AG04450 (cell line): ENCODE data around the gene TSR3. TPM values are rescaled to one million over a fixed set of nuclear protein-coding genes. Genes with fewer than 3 reads are reported as not detected.

Experiments
- CTCF ChIA-PET: fragments of 300-600, 350-600 bp; formaldehyde crosslinking; extraction: SDS; loops from one replicate; lab custom pipeline; 2022; ENCODE audit warnings: antibody characterized with exemption, inconsistent platforms; lab: Charles Lee
- POLR2A ChIA-PET: fragments of 350-600 bp; formaldehyde crosslinking; extraction: SDS; loops from one replicate; lab custom pipeline; 2021; ENCODE audit warnings: antibody characterized with exemption, inconsistent platforms; lab: Yijun Ruan, JAX
- DNase-seq: peaks from one replicate; pipeline ENCODE4 v3.0.0-alpha.2; 2011; ENCODE audit warnings: low read depth, low spot score
- H3K27ac ChIP-seq: one replicate; pipeline ENCODE4 v1.5.1; 2012; ENCODE audit warnings: low read depth, low read length, control low read depth
- H3K27me3 ChIP-seq: one replicate; pipeline ENCODE4 v1.6.0; 2012; ENCODE audit warnings: low read length; ENCODE audit not compliant: control insufficient read depth, insufficient read depth
- H3K4me3 ChIP-seq: 2 replicates; pipeline ENCODE4 v1.5.1; 2011; ENCODE audit warnings: mild to moderate bottlenecking, low read depth, low read length, control low read depth
- H3K9me3 ChIP-seq: 2 replicates; pipeline ENCODE4 v1.5.1; 2012; ENCODE audit warnings: low read length; ENCODE audit not compliant: control insufficient read depth, insufficient read depth
- polyA plus RNA-seq: library from polyadenylated mRNA; depleted of rRNA; stranded (reverse); fragments of >200 nt; gene quantifications from 2 replicates; pipeline ENCODE4 v1.2.3, GENCODE V29; 2011
- TF ChIP-seq, protein P1 (sequence below): IDR thresholded peaks from 2 replicates; pipeline ENCODE4 v1.5.1; 2011; ENCODE audit warnings: low read depth, low read length, control low read depth, inconsistent platforms

Gene TSR3
- polyA plus RNA-seq, 1 experiment, result 34.4 TPM

DNA sequence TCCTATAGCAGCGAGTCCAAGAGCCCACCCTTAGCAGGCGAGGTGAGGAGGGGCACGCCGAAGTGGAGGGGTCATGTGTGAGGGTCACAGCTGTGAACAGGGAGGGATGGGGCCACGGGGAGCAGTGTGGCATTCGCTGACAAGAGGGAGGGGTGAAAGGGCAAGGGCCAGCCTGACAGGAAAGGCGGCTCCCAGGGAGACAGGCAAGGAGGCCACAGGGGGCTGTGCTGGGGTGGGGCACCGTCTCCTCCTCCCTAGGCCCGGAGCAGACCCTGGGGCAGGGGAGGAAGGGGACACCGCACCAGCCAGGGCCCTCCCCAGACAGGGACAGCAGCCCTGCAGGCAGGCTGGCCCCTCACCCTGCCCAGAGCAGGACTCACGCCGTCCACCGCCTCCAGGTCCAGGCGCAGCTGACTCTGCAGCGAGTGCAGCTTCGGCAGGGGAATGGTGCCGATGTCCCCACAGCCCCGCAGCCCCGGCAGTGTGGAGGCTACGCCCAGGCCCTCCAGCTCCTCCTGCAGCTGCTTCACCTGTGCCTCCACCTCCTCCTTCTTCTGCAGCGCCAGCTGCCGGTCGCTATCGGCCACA is 15.1 kb upstream of the TSR3 start:
- TF ChIP-seq, protein P1, sequence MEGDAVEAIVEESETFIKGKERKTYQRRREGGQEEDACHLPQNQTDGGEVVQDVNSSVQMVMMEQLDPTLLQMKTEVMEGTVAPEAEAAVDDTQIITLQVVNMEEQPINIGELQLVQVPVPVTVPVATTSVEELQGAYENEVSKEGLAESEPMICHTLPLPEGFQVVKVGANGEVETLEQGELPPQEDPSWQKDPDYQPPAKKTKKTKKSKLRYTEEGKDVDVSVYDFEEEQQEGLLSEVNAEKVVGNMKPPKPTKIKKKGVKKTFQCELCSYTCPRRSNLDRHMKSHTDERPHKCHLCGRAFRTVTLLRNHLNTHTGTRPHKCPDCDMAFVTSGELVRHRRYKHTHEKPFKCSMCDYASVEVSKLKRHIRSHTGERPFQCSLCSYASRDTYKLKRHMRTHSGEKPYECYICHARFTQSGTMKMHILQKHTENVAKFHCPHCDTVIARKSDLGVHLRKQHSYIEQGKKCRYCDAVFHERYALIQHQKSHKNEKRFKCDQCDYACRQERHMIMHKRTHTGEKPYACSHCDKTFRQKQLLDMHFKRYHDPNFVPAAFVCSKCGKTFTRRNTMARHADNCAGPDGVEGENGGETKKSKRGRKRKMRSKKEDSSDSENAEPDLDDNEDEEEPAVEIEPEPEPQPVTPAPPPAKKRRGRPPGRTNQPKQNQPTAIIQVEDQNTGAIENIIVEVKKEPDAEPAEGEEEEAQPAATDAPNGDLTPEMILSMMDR, result no peak
- Histone ChIP-seq H3K27ac (no peak overlapping the region), H3K9me3 (peaks cover 3% of the 10 kb centered on the region; the same call in 1 of the 2 replicates), H3K4me3 (no peak overlapping the region), H3K27me3 (no peaks in the 10 kb centered on the region)
- POLR2A ChIA-PET, result no interaction called here
- DNase-seq, result no peak
- CTCF ChIA-PET, result no interaction called here

DNA sequence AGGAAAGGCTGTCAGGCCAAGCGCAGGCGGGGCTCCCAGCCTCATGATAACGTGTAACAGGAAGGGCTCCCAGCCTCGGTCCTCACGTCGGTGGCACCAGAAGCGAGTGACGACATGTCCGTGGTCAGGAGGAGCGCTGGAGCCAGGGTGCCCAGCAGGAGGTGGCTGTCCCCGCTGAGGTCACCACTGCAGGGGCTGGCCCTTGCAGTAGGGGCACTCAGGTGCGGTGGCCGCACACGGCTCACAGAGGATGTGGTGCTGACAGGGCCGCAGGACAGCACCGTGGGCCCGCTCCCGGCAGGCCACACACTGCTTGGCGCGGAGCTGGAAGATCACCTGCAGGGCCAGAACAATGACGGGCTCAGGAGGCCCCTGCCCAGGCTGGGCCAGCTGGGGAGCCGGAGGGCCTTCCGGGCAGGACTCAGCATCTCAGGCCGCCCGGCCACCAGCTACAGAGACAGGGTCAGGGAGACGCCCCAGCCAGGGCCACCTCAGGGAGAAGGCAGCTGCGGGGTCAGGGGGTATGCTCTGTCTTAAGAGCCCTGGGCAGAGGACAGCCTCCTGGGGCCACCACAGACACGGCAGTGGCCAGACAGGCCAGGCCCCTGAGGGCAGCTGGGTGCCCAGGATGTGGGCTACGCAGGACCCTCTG is 14.5 kb upstream of the TSR3 start:
- Histone ChIP-seq H3K27me3 (no peaks in the 10 kb centered on the region), H3K27ac (no peak overlapping the region), H3K9me3 (peaks cover 3% of the 10 kb centered on the region; the same call in 1 of the 2 replicates), H3K4me3 (no peak overlapping the region)
- CTCF ChIA-PET, result interaction anchor here (2.4 kb wide), 1 partner anchor 12 kb away, joined by 10 read pairs; no protein-coding TSS in a partner anchor
- POLR2A ChIA-PET, result no interaction called here
- TF ChIP-seq, protein P1, result no peak
- no peak for DNase-seq

DNA sequence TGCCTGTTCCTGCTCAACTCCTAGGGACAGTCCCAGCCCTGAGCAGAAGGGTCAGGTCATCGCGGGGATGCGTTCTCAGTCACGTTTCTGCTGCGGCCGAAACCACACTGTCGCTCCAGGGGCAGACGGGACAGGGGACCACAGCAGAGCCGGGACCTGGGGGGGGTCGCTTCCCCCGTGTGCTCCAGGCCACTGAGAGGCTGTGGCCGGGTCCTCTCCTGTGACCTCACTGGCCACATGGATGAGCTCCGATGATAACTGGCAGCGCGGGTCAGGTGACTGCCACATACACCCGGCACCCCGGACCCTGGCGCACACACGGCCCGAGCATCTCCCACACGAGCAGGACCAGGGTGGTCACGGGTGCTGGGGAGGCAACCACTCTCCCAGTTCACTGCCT is 12.8 kb upstream of the TSR3 start:
- CTCF ChIA-PET, result interaction anchor here (1.1 to 2.4 kb wide), 2 partner anchors 14 to 176 kb away, joined by 4 to 10 read pairs; no protein-coding TSS in a partner anchor
- DNase-seq, result no peak
- POLR2A ChIA-PET, result interaction anchor here (1.8 kb wide), 1 partner anchor 14 kb away, joined by 4 read pairs; no protein-coding TSS in a partner anchor
- Histone ChIP-seq H3K27me3 (no peaks in the 10 kb centered on the region), H3K9me3 (no peaks in the 10 kb centered on the region), H3K4me3 (no peak overlapping the region), H3K27ac (no peak overlapping the region)
- TF ChIP-seq, protein P1, result no peak

DNA sequence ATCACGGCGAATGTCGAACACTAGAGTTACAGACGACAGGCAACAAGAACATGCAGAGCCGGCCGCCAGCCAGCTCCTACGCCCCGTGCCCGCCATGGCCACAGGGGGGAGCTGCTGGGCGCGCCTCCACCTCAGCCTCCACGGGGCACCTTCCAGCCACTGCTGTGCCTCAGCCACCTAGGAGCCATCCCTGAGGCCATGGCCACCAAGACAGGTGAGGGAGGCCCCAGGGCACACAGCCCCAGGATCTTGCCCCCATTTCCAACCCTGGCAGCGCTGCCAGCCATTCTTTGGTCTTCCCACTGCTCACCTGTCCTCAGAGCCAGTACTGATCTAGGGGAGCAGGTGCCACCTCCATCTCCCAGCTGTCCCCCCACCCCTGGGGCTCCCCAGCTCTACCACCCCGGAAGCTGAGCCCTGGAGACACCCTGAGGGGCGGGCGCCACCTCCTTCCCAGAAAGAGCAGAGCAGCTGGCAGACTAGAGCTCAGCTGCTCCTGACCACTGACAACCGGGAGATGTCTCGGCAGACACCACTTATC is 11.9 kb upstream of the TSR3 start:
- TF ChIP-seq, protein P1, result peak; percentile 69
- Histone ChIP-seq H3K27me3 (no peaks in the 10 kb centered on the region), H3K27ac (no peak overlapping the region), H3K4me3 (no peak overlapping the region), H3K9me3 (no peaks in the 10 kb centered on the region)
- ChIA-PET CTCF (interaction anchor here (0.5 to 2.4 kb wide), 6 partner anchors 10 to 1124 kb away, joined by 3 to 10 read pairs (median 4); no protein-coding TSS in a partner anchor), POLR2A (interaction anchor here (0.6 to 1.8 kb wide), 2 partner anchors 15 to 33 kb away, joined by 3 to 4 read pairs; no protein-coding TSS in a partner anchor)
- no peak for DNase-seq
